Prostate gland (tissue), 2 donors: Measurements from ENCODE around the gene SERINC5. TPM values are rescaled to one million over a fixed set of nuclear protein-coding genes. Genes with fewer than 3 reads are reported as not detected.

ENCODE experiments used
- DNase-seq: peaks from one replicate; pipeline ENCODE4 v3.0.0-alpha.2; 2019; ENCODE audit warnings: low spot score
- H3K27ac ChIP-seq, 2 donors: fragments of 200-600 bp; sonication (generic); 2 replicates each; pipeline ENCODE4 v1.5.1; 2017 to 2019
- H3K27me3 ChIP-seq: fragments of 200-600 bp; sonication (generic); replicated peaks from 2 replicates; pipeline ENCODE4 v1.5.1; 2019; ENCODE audit not compliant: insufficient read depth
- H3K36me3 ChIP-seq, 2 donors: fragments of 200-600 bp; sonication (generic); 1 replicate in 1 of 2; 2 replicates in 1 of 2; pipeline versions ENCODE4 v1.5.1 to v1.8.1; 2017 to 2019
- H3K4me1 ChIP-seq: fragments of 200-600 bp; sonication (generic); replicated peaks from 2 replicates; pipeline ENCODE4 v1.5.1; 2019
- H3K4me3 ChIP-seq, 2 donors: fragments of 200-600 bp; sonication (generic); 2 replicates each; pipeline ENCODE4 v1.5.1; 2017 to 2019
- H3K9me3 ChIP-seq: fragments of 200-600 bp; sonication (generic); 2 replicates; pipeline ENCODE4 v1.5.1; 2017
- CTCF ChIP-seq, 4 experiments: fragments of 200-600 bp in 2 of 4; fragments of 450-650 bp in 2 of 4; sonication (generic) in 2 of 4; IDR thresholded peaks; 1 replicate in 3 of 4; 2 replicates in 1 of 4; pipeline ENCODE4 v1.5.1; 2016 to 2019; ENCODE audit warnings: antibody characterized with exemption in 4 of 4, mild to moderate bottlenecking in 2 of 4, moderate library complexity in 2 of 4
- POLR2A ChIP-seq: fragments of 450-650 bp; IDR thresholded peaks from one replicate; pipeline ENCODE4 v1.6.1; 2016; ENCODE audit warnings: antibody characterized with exemption, mild to moderate bottlenecking
- POLR2AphosphoS5 ChIP-seq: sonication (generic); formaldehyde crosslinking; IDR thresholded peaks from one replicate; pipeline ENCODE4 v1.6.1; 2017; ENCODE audit warnings: antibody characterized with exemption
- WGBS: methylation state at CpG from one replicate; pipeline ENCODE4 v1.1.5; 2018; 5-methylcytosine and 5-hydroxymethylcytosine counted together
- intact Hi-C: fragments of 100-400 bp; cut with DNase I; formaldehyde crosslinking; loops from one replicate; pipeline ENCODE4 v1.14.2; 2022
- total RNA-seq, 2 donors: library from RNA; depleted of rRNA; stranded (reverse); fragments of >200 nt; gene quantifications; one replicate each; pipeline ENCODE4 v1.1.0, GENCODE V29; 2016

SERINC5 gene
- total RNA-seq, 2 donors from 2014 or later: 127 to 205 TPM

DNA sequence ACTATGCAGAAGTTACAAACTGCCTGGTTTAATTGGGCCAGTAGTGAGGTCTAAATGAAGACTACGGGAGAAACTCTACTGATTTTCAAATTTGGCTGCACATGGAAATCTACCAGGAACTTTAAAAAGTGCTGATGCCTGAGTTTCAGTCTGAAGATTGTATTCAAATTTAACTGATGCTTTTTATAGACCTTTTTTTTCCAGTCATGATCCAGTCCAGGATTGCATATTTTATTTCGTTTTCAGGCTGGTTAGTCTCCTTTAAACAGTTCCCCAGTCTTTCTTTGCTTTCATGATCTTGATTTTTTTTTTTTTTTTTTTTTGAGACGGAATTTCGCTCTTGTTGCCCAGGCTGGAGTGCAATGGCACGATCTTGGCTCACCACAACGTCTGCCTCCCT is 40.3 kb upstream of the SERINC5 start:
- Histone ChIP-seq H3K4me1 (no peaks in the 10 kb centered on the region), H3K4me3 (no peak overlapping the region), H3K27ac (no peak overlapping the region), H3K9me3 (no peaks in the 10 kb centered on the region), H3K36me3 (no peaks in the 10 kb centered on the region), H3K27me3 (no peaks in the 10 kb centered on the region)
- 56% methylated on average over 6 of the region's 6 CpGs for WGBS
- DNase-seq: no peak
- no peak for TF ChIP-seq CTCF (IDR thresholded peaks at IDR 0.05)
- no peak for TF ChIP-seq POLR2A
- TF ChIP-seq POLR2AphosphoS5: no peak
- intact Hi-C loops: no loop called here

DNA sequence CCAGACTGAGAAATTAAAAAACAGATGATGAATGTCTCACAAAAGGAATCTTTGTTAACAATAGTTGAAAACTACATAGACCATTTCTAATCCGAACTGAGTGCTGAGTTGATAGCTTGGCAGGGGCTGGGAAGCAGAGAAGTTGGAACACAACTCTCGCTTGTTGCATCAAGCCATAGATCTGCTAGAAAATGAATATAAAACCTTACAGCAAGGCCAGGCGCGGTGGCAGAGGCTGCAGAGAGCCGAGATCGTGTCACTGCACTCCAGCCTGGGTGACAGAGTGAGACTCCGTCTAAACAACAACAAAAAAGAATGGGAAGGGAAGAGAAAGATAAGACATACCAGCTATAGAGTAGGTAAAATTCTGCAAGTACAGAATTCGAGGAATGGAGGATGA is 35.9 kb upstream of the SERINC5 start:
- no peak overlapping the region for H3K27ac ChIP-seq
- WGBS: 85% methylated on average over 8 of the region's 8 CpGs
- intact Hi-C loops: no loop called here
- no peak for TF ChIP-seq POLR2A
- TF ChIP-seq CTCF (IDR thresholded peaks at IDR 0.05): no peak
- TF ChIP-seq POLR2AphosphoS5: no peak
- H3K36me3 ChIP-seq: no peaks in the 10 kb centered on the region
- H3K27me3 ChIP-seq: no peaks in the 10 kb centered on the region
- no peak for DNase-seq
- no peaks in the 10 kb centered on the region for H3K4me1 ChIP-seq
- no peak overlapping the region for H3K4me3 ChIP-seq
- H3K9me3 ChIP-seq: no peaks in the 10 kb centered on the region

DNA sequence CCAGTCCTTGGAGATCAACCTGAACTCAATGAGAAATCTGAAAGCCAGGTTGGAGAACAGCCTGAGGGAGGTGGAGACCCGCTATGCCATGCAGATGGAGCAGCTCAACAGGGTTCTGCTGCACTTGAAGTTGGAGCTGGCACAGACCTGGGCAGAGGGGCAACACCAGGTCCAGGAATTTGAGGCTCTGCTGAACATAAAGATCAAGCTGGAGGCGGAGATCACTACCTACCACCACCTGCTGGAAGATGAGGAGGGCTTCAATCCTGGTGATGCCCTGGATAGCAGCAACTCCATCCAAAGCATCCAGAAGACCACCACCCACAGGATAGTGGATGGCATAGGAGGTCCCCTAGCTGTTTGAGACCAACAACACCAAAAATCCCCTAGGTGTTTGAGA is 33.5 kb upstream of the SERINC5 start:
- intact Hi-C loops: no loop called here
- TF ChIP-seq CTCF (IDR thresholded peaks at IDR 0.05) (no peak), POLR2A (no peak), POLR2AphosphoS5 (no peak)
- no peak for DNase-seq
- H3K9me3 ChIP-seq: no peaks in the 10 kb centered on the region
- WGBS: 100% methylated on average over 2 of the region's 2 CpGs
- no peaks in the 10 kb centered on the region for H3K36me3 ChIP-seq
- no peaks in the 10 kb centered on the region for H3K27me3 ChIP-seq
- no peaks in the 10 kb centered on the region for H3K4me1 ChIP-seq
- H3K27ac ChIP-seq: no peak overlapping the region
- no peak overlapping the region for H3K4me3 ChIP-seq

- intact Hi-C loops: no loop called here
- Histone ChIP-seq H3K4me3 (no peak overlapping the region), H3K27ac (no peak overlapping the region), H3K27me3 (no peaks in the 10 kb centered on the region), H3K4me1 (no peaks in the 10 kb centered on the region), H3K36me3 (no peaks in the 10 kb centered on the region), H3K9me3 (no peaks in the 10 kb centered on the region)
- TF ChIP-seq POLR2AphosphoS5 (no peak), POLR2A (no peak)
- no peak for DNase-seq
- 100% methylated on average over 2 of the region's 2 CpGs for WGBS
Observed at GRCh38 chr5:80288177-80288576, 32.3 kb upstream of the SERINC5 start.

DNA sequence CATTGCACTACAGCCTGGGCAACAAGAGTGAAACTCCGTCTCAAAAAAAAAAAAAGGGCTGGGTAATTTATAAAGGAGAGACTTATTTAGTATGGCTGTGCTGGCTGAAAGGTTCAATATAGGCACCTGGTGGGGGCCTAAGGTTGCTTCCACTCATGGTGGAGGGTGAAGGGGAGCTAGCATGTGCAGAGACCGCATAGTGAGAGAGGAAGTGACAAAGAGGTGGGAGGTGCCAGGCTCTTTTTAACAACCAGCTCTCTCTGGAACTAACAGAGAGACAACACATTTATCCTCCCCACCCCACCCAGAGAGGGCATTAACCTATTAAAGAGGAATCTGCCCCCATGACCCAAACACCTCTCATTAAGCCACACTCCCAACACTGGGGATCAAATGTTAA is 28.9 kb upstream of the SERINC5 start:
- H3K36me3 ChIP-seq: no peaks in the 10 kb centered on the region
- intact Hi-C loops: no loop called here
- no peak for DNase-seq
- WGBS: 60% methylated on average over 2 of the region's 2 CpGs
- H3K4me1 ChIP-seq: no peaks in the 10 kb centered on the region
- no peak overlapping the region for H3K4me3 ChIP-seq
- TF ChIP-seq POLR2AphosphoS5 (no peak), POLR2A (no peak), CTCF (IDR thresholded peaks at IDR 0.05) (no peak)
- H3K27ac ChIP-seq: peak overlapping the region in 1 of 2 donors; percentile 28
- H3K9me3 ChIP-seq: no peaks in the 10 kb centered on the region
- H3K27me3 ChIP-seq: no peaks in the 10 kb centered on the region

DNA sequence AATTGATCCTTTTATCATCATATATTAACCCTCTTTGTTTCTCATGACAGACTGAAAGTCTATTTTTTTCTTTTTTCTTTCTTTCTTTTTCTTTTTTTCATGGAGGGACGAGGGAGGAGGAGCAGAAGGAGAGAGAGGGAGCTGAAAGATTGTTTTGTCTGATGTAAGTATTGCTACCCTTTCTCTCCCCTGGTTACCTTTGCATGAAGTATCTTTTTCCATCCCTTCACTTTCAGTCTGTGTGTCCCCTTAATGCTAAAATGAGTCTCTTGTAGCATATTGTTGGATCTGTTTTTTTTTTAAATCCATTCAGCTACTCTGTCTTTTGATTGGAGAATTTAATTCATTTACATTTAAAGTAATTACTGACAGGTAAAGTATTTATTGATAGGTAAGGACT is 27.5 kb upstream of the SERINC5 start:
- no peaks in the 10 kb centered on the region for H3K27me3 ChIP-seq
- H3K4me1 ChIP-seq: no peaks in the 10 kb centered on the region
- DNase-seq: no peak
- intact Hi-C loops: no loop called here
- H3K4me3 ChIP-seq: no peak overlapping the region
- no peaks in the 10 kb centered on the region for H3K9me3 ChIP-seq
- 90% methylated on average over 1 of the region's 1 CpG for WGBS
- no peak for TF ChIP-seq CTCF (IDR thresholded peaks at IDR 0.05)
- TF ChIP-seq POLR2A: no peak
- TF ChIP-seq POLR2AphosphoS5: no peak
- no peak overlapping the region for H3K27ac ChIP-seq
- H3K36me3 ChIP-seq: no peaks in the 10 kb centered on the region
